Keratinocyte (primary cell): ENCODE measurements around the gene RNF157. TPM values are rescaled to one million over a fixed set of nuclear protein-coding genes. Genes with fewer than 3 reads are reported as not detected.
A peak's percentile ranks its signal among the peaks of the same experiment; 100 is the strongest.

Experiments used
- DNase-seq: peaks from one replicate; pipeline ENCODE4 v3.0.0-alpha.2; 2011; ENCODE audit warnings: low read depth, missing footprints, low spot score
- FAIRE-seq: peaks from 2 replicates; lab custom pipeline; 2011; peaks lifted over from hg19 to GRCh38; lab: Jason Lieb, UNC
- H2AFZ ChIP-seq: 2 replicates; pipeline ENCODE4 v1.6.0; 2012; ENCODE audit warnings: low read length, control low read depth, inconsistent platforms; ENCODE audit not compliant: control insufficient read depth
- H3K27ac ChIP-seq: 2 replicates; pipeline ENCODE4 v1.5.1; 2011; ENCODE audit warnings: low read length; ENCODE audit not compliant: control insufficient read depth, insufficient read depth
- H3K27me3 ChIP-seq: 3 replicates; pipeline ENCODE4 v1.6.0; 2011; ENCODE audit warnings: low read length; ENCODE audit not compliant: control insufficient read depth, insufficient read depth; ENCODE audit errors: extremely low read depth
- H3K36me3 ChIP-seq, 2 experiments: 2 replicates in 1 of 2; 3 replicates in 1 of 2; pipeline ENCODE4 v1.5.1; 2011; ENCODE audit warnings: low read length in 2 of 2, mild to moderate bottlenecking in 1 of 2; ENCODE audit not compliant: control insufficient read depth in 2 of 2, insufficient read depth in 2 of 2; ENCODE audit errors: extremely low read depth in 1 of 2
- H3K4me1 ChIP-seq: 3 replicates; pipeline ENCODE4 v1.5.1; 2011; ENCODE audit warnings: low read length; ENCODE audit not compliant: control insufficient read depth, insufficient read depth; ENCODE audit errors: extremely low read depth
- H3K4me2 ChIP-seq: 3 replicates; pipeline ENCODE4 v1.6.0; 2011; ENCODE audit warnings: low read depth, low read length; ENCODE audit not compliant: control insufficient read depth, insufficient read depth; ENCODE audit errors: extremely low read depth
- H3K4me3 ChIP-seq, 3 experiments: fragments of 200-600 bp in 1 of 3; sonication (generic) in 1 of 3; 2 replicates in 2 of 3; 3 replicates in 1 of 3; pipeline ENCODE4 v1.5.1; 2011 to 2016; ENCODE audit warnings: low read length in 3 of 3, mild to moderate bottlenecking in 3 of 3, control low read depth in 2 of 3, inconsistent platforms in 1 of 3, low read depth in 1 of 3, mixed read lengths in 1 of 3, mixed run types in 1 of 3, moderate library complexity in 1 of 3; ENCODE audit not compliant: control insufficient read depth in 2 of 3, insufficient read depth in 2 of 3; ENCODE audit errors: extremely low read depth in 1 of 3
- H3K79me2 ChIP-seq: 2 replicates; pipeline ENCODE4 v1.6.0; 2012; ENCODE audit warnings: low read length; ENCODE audit not compliant: control insufficient read depth, insufficient read depth
- H3K9ac ChIP-seq: 3 replicates; pipeline ENCODE4 v1.6.0; 2011; ENCODE audit warnings: low read length; ENCODE audit not compliant: control insufficient read depth, insufficient read depth; ENCODE audit errors: extremely low read depth
- H3K9me1 ChIP-seq: 3 replicates; pipeline ENCODE4 v1.6.0; 2011; ENCODE audit warnings: low read length; ENCODE audit not compliant: control insufficient read depth, insufficient read depth; ENCODE audit errors: extremely low read depth
- H3K9me3 ChIP-seq: 2 replicates; pipeline ENCODE4 v1.5.1; 2012; ENCODE audit warnings: low read depth, low read length; ENCODE audit not compliant: control insufficient read depth
- H4K20me1 ChIP-seq: 3 replicates; pipeline ENCODE4 v1.6.0; 2011; ENCODE audit warnings: low read length; ENCODE audit not compliant: control insufficient read depth, insufficient read depth; ENCODE audit errors: extremely low read depth
- EZH2 ChIP-seq: IDR thresholded peaks from one replicate; pipeline ENCODE4 v1.6.1; 2012; ENCODE audit warnings: inconsistent platforms, mild to moderate bottlenecking, low read length, moderate library complexity
- dilution Hi-C: fragments of 300-500 bp; cut with MboI; formaldehyde crosslinking; loops from one replicate; pipeline ENCODE4 v1.7.0; 2020; ENCODE audit warnings: low sequenced_read_pairs; ENCODE audit not compliant: extremely low pct_ligation_motif_present
- polyA plus RNA-seq, 5 experiments: library from polyadenylated mRNA; depleted of rRNA in 3 of 5; stranded (reverse) in 3 of 5; stranded (forward) in 1 of 5; unstranded in 1 of 5; fragments of >200 nt; gene quantifications; 1 replicate in 1 of 5; 2 replicates in 3 of 5; 3 replicates in 1 of 5; pipeline versions ENCODE4 v1.2.1 to v1.2.3, GENCODE V29; 2011 to 2012; ENCODE audit warnings: missing spikeins in 2 of 5, low read depth in 1 of 5, low replicate concordance in 1 of 5
- TF ChIP-seq, protein P1 (sequence below), 3 experiments: IDR thresholded peaks in 1 of 3; conservative IDR thresholded peaks in 1 of 3; optimal IDR thresholded peaks in 1 of 3; 2 replicates in 2 of 3; 3 replicates in 1 of 3; pipeline versions ENCODE3 to v1.5.1; 2011; ENCODE audit warnings: low read length in 3 of 3, mild to moderate bottlenecking in 3 of 3, moderate library complexity in 2 of 3, control low read depth in 1 of 3, inconsistent platforms in 1 of 3; ENCODE audit not compliant: insufficient read depth in 2 of 3; ENCODE audit errors: extremely low read depth in 1 of 3

RNF157 gene
- polyA plus RNA-seq, 1 donor (not counting 4 experiments of a cell fraction or from before 2014, with no cell fraction given), result not detected

- peak overlapping the region; percentile 100 for H3K4me2 ChIP-seq
- H3K27me3 ChIP-seq, result no peaks in the 10 kb centered on the region
- H3K9me1 ChIP-seq, result no peaks in the 10 kb centered on the region
- peaks cover 6% of the 10 kb centered on the region for H3K4me1 ChIP-seq
- H3K79me2 ChIP-seq, result peaks cover 16% of the 10 kb centered on the region
- H3K27ac ChIP-seq, result peak overlapping the region; percentile 71
- DNase-seq (no peak), FAIRE-seq (no peak)
- H2AFZ ChIP-seq, result peak overlapping the region; percentile 99
- H3K36me3 ChIP-seq, result peaks cover 7 to 9% of the 10 kb centered on the region in 2 experiments
- no peaks in the 10 kb centered on the region for H3K9me3 ChIP-seq
- H4K20me1 ChIP-seq, result no peaks in the 10 kb centered on the region
- peak overlapping the region; percentile 81 to 98 (median 94) for H3K4me3 ChIP-seq
- no peak for TF ChIP-seq EZH2
- TF ChIP-seq, protein P1, sequence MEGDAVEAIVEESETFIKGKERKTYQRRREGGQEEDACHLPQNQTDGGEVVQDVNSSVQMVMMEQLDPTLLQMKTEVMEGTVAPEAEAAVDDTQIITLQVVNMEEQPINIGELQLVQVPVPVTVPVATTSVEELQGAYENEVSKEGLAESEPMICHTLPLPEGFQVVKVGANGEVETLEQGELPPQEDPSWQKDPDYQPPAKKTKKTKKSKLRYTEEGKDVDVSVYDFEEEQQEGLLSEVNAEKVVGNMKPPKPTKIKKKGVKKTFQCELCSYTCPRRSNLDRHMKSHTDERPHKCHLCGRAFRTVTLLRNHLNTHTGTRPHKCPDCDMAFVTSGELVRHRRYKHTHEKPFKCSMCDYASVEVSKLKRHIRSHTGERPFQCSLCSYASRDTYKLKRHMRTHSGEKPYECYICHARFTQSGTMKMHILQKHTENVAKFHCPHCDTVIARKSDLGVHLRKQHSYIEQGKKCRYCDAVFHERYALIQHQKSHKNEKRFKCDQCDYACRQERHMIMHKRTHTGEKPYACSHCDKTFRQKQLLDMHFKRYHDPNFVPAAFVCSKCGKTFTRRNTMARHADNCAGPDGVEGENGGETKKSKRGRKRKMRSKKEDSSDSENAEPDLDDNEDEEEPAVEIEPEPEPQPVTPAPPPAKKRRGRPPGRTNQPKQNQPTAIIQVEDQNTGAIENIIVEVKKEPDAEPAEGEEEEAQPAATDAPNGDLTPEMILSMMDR (optimal IDR thresholded peaks at IDR 0.05 in 1 of 3, IDR thresholded peaks at IDR 0.05 in 1 of 3, conservative IDR thresholded peaks at IDR 0.05 in 1 of 3; ENCODE audit: extremely low read depth in 1 of 3, insufficient read depth in 2 of 3, low read length in 3 of 3), result no peak
- H3K9ac ChIP-seq, result peak overlapping the region; percentile 83
- dilution Hi-C loops, result no loop called here
Measured at GRCh38 chr17:76104140-76104895, 136.0 kb downstream of the RNF157 start.

DNA sequence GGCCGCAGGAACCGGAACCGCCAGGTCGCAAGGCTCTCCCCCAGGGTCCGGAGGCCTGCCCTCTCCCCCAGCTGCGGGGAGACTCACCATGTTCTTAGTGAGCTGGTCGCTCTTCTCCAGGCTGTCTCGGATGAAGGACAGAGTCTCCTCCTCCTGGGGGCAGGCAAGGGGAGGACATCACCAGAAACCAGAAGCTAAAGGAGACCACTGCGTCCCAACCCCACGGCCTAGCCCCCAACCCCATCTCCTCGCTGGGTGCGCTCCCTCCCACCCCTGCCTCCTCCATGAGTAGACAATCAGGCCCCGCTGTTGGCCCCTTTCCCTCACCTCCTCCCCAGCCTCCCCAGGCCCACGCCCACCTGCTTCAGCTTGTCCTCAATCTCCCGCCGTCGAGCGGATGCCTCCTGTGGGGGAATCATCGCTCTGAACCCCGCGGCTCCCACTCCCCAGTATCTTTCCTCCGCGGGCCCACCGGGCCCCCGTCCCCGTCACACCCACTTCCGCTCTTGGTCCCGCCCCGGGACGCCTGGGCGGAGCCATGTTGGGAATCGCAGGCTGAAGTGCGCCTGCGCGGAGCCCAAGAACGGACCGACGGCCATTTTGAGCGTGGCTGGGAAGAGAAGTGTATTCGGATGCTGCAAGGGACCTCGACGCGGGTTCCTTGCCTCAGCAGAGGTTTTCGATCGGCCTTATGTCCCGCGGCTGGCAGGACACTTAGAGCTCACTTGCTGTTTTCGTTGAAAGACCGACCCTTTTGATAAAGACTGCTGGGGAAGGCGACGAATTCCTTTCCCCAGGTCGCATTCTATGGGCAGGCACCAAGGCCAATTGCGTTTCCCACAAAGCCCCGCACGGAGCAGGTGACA is 136.8 kb downstream of the RNF157 start, which contains the start of gene EXOC7:
Gene EXOC7 (minus strand): TSS at position 514 of the 866 bp plus-strand sequence. CDS start 95 bp downstream, at position 419.
- Histone ChIP-seq H3K27ac (peak within 1 kb of the TSS; percentile 71), H3K36me3 (peaks cover 7 to 9% of the 10 kb centered on the region in 2 experiments), H3K4me3 (peak within 1 kb of the TSS; percentile 81 to 98 (median 94)), H3K79me2 (peaks cover 16% of the 10 kb centered on the region), H3K9ac (peak within 1 kb of the TSS; percentile 83), H3K4me2 (peak within 1 kb of the TSS; percentile 100), H3K4me1 (peaks cover 6% of the 10 kb centered on the region), H3K9me3 (no peaks in the 10 kb centered on the region), H3K27me3 (no peaks in the 10 kb centered on the region), H4K20me1 (no peaks in the 10 kb centered on the region), H3K9me1 (no peaks in the 10 kb centered on the region), H2AFZ (peak within 1 kb of the TSS; percentile 99)
- FAIRE-seq (no peak), DNase-seq (peak; percentile 59)
- TF ChIP-seq, protein P1 (optimal IDR thresholded peaks at IDR 0.05 in 1 of 3, IDR thresholded peaks at IDR 0.05 in 1 of 3, conservative IDR thresholded peaks at IDR 0.05 in 1 of 3; ENCODE audit: extremely low read depth in 1 of 3, insufficient read depth in 2 of 3, low read length in 3 of 3), result peak in 1 of 3 experiments; percentile 6
- TF ChIP-seq EZH2, result no peak
- dilution Hi-C loops, result no loop called here
